ENCODE data around the gene BTG3. TPM values are rescaled to one million over a fixed set of nuclear protein-coding genes. Genes with fewer than 3 reads are reported as not detected.

BTG3 gene
- total and polyA plus RNA-seq, 2 experiments from 2014 or later, result 43.6 to 43.7 TPM

- Histone ChIP-seq H3K36me3 (peaks cover 3% of the 10 kb centered on the region), H3K4me1 (ENCODE audit: low read depth) (peaks cover 7% of the 10 kb centered on the region), H3K27ac (no peak overlapping the region), H3K4me3 (peak overlapping the region; percentile 96), H3K9me3 (ENCODE audit: low read depth) (no peaks in the 10 kb centered on the region), H3K27me3 (no peaks in the 10 kb centered on the region)
- TF ChIP-seq CTCF (IDR thresholded peaks at IDR 0.05; ENCODE audit: low read depth, low read length), result no peak
- DNase-seq (ENCODE audit: low read depth in 1 of 2, low spot score in 1 of 2), result peak in 1 of 2 donors; percentile 22
These were observed 1.8 kb downstream of the BTG3 start for GRCh38 chr21:17610911-17611310.

- no peak overlapping the region for H3K4me3 ChIP-seq
- peaks cover 7% of the 10 kb centered on the region for H3K4me1 ChIP-seq (ENCODE audit: low read depth)
- peaks cover 6% of the 10 kb centered on the region for H3K36me3 ChIP-seq
- no peaks in the 10 kb centered on the region for H3K9me3 ChIP-seq (ENCODE audit: low read depth)
- DNase-seq (ENCODE audit: low read depth in 1 of 2, low spot score in 1 of 2), result no peak
- TF ChIP-seq CTCF (IDR thresholded peaks at IDR 0.05; ENCODE audit: low read depth, low read length), result no peak
- no peak overlapping the region for H3K27ac ChIP-seq
- no peaks in the 10 kb centered on the region for H3K27me3 ChIP-seq
These were observed 3.0 kb downstream of the BTG3 start for GRCh38 chr21:17609681-17610080.

GRCh38 chr21:17607684-17608083 lies 5.0 kb downstream of the BTG3 start:
- H3K4me3 ChIP-seq, result no peak overlapping the region
- H3K9me3 ChIP-seq (ENCODE audit: low read depth), result no peaks in the 10 kb centered on the region
- H3K36me3 ChIP-seq, result peaks cover 14% of the 10 kb centered on the region
- DNase-seq (ENCODE audit: low read depth in 1 of 2, low spot score in 1 of 2), result no peak
- peaks cover 7% of the 10 kb centered on the region for H3K4me1 ChIP-seq (ENCODE audit: low read depth)
- no peak overlapping the region for H3K27ac ChIP-seq
- H3K27me3 ChIP-seq, result no peaks in the 10 kb centered on the region
- TF ChIP-seq CTCF (IDR thresholded peaks at IDR 0.05; ENCODE audit: low read depth, low read length), result no peak

- peak in 1 of 2 donors; percentile 40 for DNase-seq (ENCODE audit: low read depth in 1 of 2, low spot score in 1 of 2)
- no peaks in the 10 kb centered on the region for H3K9me3 ChIP-seq (ENCODE audit: low read depth)
- TF ChIP-seq CTCF (IDR thresholded peaks at IDR 0.05; ENCODE audit: low read depth, low read length), result no peak
- H3K4me3 ChIP-seq, result no peak overlapping the region
- H3K27ac ChIP-seq, result no peak overlapping the region
- H3K4me1 ChIP-seq (ENCODE audit: low read depth), result no peaks in the 10 kb centered on the region
- peaks cover 15% of the 10 kb centered on the region for H3K36me3 ChIP-seq
- H3K27me3 ChIP-seq, result no peaks in the 10 kb centered on the region
These were observed 9.8 kb downstream of the BTG3 start for GRCh38 chr21:17602874-17603273.

- H3K4me3 ChIP-seq, result no peak overlapping the region
- H3K4me1 ChIP-seq (ENCODE audit: low read depth), result no peaks in the 10 kb centered on the region
- peaks cover 19% of the 10 kb centered on the region for H3K36me3 ChIP-seq
- no peaks in the 10 kb centered on the region for H3K27me3 ChIP-seq
- TF ChIP-seq CTCF (IDR thresholded peaks at IDR 0.05; ENCODE audit: low read depth, low read length), result no peak
- no peak overlapping the region for H3K27ac ChIP-seq
- no peaks in the 10 kb centered on the region for H3K9me3 ChIP-seq (ENCODE audit: low read depth)
- DNase-seq (ENCODE audit: low read depth in 1 of 2, low spot score in 1 of 2), result no peak
These were observed 14.3 kb downstream of the BTG3 start for GRCh38 chr21:17598437-17598836.

- Histone ChIP-seq H3K9me3 (ENCODE audit: low read depth) (no peaks in the 10 kb centered on the region), H3K4me1 (ENCODE audit: low read depth) (no peaks in the 10 kb centered on the region), H3K27me3 (no peaks in the 10 kb centered on the region), H3K4me3 (no peak overlapping the region), H3K27ac (no peak overlapping the region), H3K36me3 (peaks cover 15% of the 10 kb centered on the region)
- TF ChIP-seq CTCF (IDR thresholded peaks at IDR 0.05; ENCODE audit: low read depth, low read length), result no peak
- DNase-seq (ENCODE audit: low read depth in 1 of 2, low spot score in 1 of 2), result no peak
These were observed 15.0 kb downstream of the BTG3 start for GRCh38 chr21:17597680-17598079.
